ENCODE results near the gene TENM4.

The TENM4 gene

GRCh38 chr11:79244798-79245197 is 196.0 kb downstream of the TENM4 start:
- WGBS, 2 experiments = 90 to 94% methylated on average over 2 of the region's 2 CpGs
- Histone ChIP-seq H3K4me1 (ENCODE audit: control insufficient read depth, insufficient read depth, low read length) (peaks cover 19% of the 10 kb centered on the region), H3K36me3 (ENCODE audit: control insufficient read depth, insufficient read depth, low read length) (no peaks in the 10 kb centered on the region), H3K27me3 (ENCODE audit: control insufficient read depth, insufficient read depth, low read length, poor library complexity, severe bottlenecking) (no peaks in the 10 kb centered on the region), H3K9me3 (ENCODE audit: control insufficient read depth, low read length) (no peaks in the 10 kb centered on the region), H3K4me3 (ENCODE audit: insufficient read depth, low read depth, low read length) (no peak overlapping the region), H3K27ac (ENCODE audit: insufficient read depth, low read depth, low read length, poor library complexity, severe bottlenecking) (no peak overlapping the region)

- no peaks in the 10 kb centered on the region for H3K9me3 ChIP-seq (ENCODE audit: control insufficient read depth, low read length)
- H3K27ac ChIP-seq (ENCODE audit: insufficient read depth, low read depth, low read length, poor library complexity, severe bottlenecking) = no peak overlapping the region
- H3K4me1 ChIP-seq (ENCODE audit: control insufficient read depth, insufficient read depth, low read length) = peaks cover 19% of the 10 kb centered on the region
- 90 to 97% methylated on average over 5 of the region's 6 CpGs for WGBS, 2 experiments
- H3K27me3 ChIP-seq (ENCODE audit: control insufficient read depth, insufficient read depth, low read length, poor library complexity, severe bottlenecking) = no peaks in the 10 kb centered on the region
- no peak overlapping the region for H3K4me3 ChIP-seq (ENCODE audit: insufficient read depth, low read depth, low read length)
- no peaks in the 10 kb centered on the region for H3K36me3 ChIP-seq (ENCODE audit: control insufficient read depth, insufficient read depth, low read length)
These were observed 196.5 kb downstream of the TENM4 start for GRCh38 chr11:79244241-79244772.

GRCh38 chr11:79243422-79244210 is 197.2 kb downstream of the TENM4 start:
- Histone ChIP-seq H3K4me1 (ENCODE audit: control insufficient read depth, insufficient read depth, low read length) (peaks cover 19% of the 10 kb centered on the region), H3K36me3 (ENCODE audit: control insufficient read depth, insufficient read depth, low read length) (no peaks in the 10 kb centered on the region), H3K4me3 (ENCODE audit: insufficient read depth, low read depth, low read length) (no peak overlapping the region), H3K9me3 (ENCODE audit: control insufficient read depth, low read length) (no peaks in the 10 kb centered on the region), H3K27me3 (ENCODE audit: control insufficient read depth, insufficient read depth, low read length, poor library complexity, severe bottlenecking) (no peaks in the 10 kb centered on the region), H3K27ac (ENCODE audit: insufficient read depth, low read depth, low read length, poor library complexity, severe bottlenecking) (no peak overlapping the region)
- WGBS, 2 experiments = 83 to 85% methylated on average over 16 of the region's 16 CpGs

GRCh38 chr11:79242616-79243015 is 198.2 kb downstream of the TENM4 start:
- no peak overlapping the region for H3K27ac ChIP-seq (ENCODE audit: insufficient read depth, low read depth, low read length, poor library complexity, severe bottlenecking)
- H3K27me3 ChIP-seq (ENCODE audit: control insufficient read depth, insufficient read depth, low read length, poor library complexity, severe bottlenecking) = no peaks in the 10 kb centered on the region
- no peaks in the 10 kb centered on the region for H3K9me3 ChIP-seq (ENCODE audit: control insufficient read depth, low read length)
- H3K4me1 ChIP-seq (ENCODE audit: control insufficient read depth, insufficient read depth, low read length) = peaks cover 19% of the 10 kb centered on the region
- no peaks in the 10 kb centered on the region for H3K36me3 ChIP-seq (ENCODE audit: control insufficient read depth, insufficient read depth, low read length)
- WGBS, 2 experiments = 74 to 79% methylated on average over 3 of the region's 3 CpGs
- H3K4me3 ChIP-seq (ENCODE audit: insufficient read depth, low read depth, low read length) = no peak overlapping the region

- no peaks in the 10 kb centered on the region for H3K36me3 ChIP-seq (ENCODE audit: control insufficient read depth, insufficient read depth, low read length)
- H3K27ac ChIP-seq (ENCODE audit: insufficient read depth, low read depth, low read length, poor library complexity, severe bottlenecking) = no peak overlapping the region
- 78% methylated on average over 7 of the region's 7 CpGs for WGBS, 2 experiments
- peaks cover 19% of the 10 kb centered on the region for H3K4me1 ChIP-seq (ENCODE audit: control insufficient read depth, insufficient read depth, low read length)
- no peaks in the 10 kb centered on the region for H3K27me3 ChIP-seq (ENCODE audit: control insufficient read depth, insufficient read depth, low read length, poor library complexity, severe bottlenecking)
- no peak overlapping the region for H3K4me3 ChIP-seq (ENCODE audit: insufficient read depth, low read depth, low read length)
- no peaks in the 10 kb centered on the region for H3K9me3 ChIP-seq (ENCODE audit: control insufficient read depth, low read length)
These were observed 199.0 kb downstream of the TENM4 start for GRCh38 chr11:79241852-79242241.

GRCh38 chr11:79241205-79241851 is 199.5 kb downstream of the TENM4 start:
- no peak overlapping the region for H3K27ac ChIP-seq (ENCODE audit: insufficient read depth, low read depth, low read length, poor library complexity, severe bottlenecking)
- H3K27me3 ChIP-seq (ENCODE audit: control insufficient read depth, insufficient read depth, low read length, poor library complexity, severe bottlenecking) = no peaks in the 10 kb centered on the region
- WGBS, 2 experiments = 88% methylated on average over 6 to 7 of the region's 7 CpGs
- peaks cover 19% of the 10 kb centered on the region for H3K4me1 ChIP-seq (ENCODE audit: control insufficient read depth, insufficient read depth, low read length)
- H3K9me3 ChIP-seq (ENCODE audit: control insufficient read depth, low read length) = no peaks in the 10 kb centered on the region
- no peak overlapping the region for H3K4me3 ChIP-seq (ENCODE audit: insufficient read depth, low read depth, low read length)
- H3K36me3 ChIP-seq (ENCODE audit: control insufficient read depth, insufficient read depth, low read length) = no peaks in the 10 kb centered on the region

GRCh38 chr11:79237703-79238102 is 203.1 kb downstream of the TENM4 start:
- Histone ChIP-seq H3K9me3 (ENCODE audit: control insufficient read depth, low read length) (no peaks in the 10 kb centered on the region), H3K4me1 (ENCODE audit: control insufficient read depth, insufficient read depth, low read length) (peaks cover 13% of the 10 kb centered on the region), H3K36me3 (ENCODE audit: control insufficient read depth, insufficient read depth, low read length) (no peaks in the 10 kb centered on the region), H3K4me3 (ENCODE audit: insufficient read depth, low read depth, low read length) (no peak overlapping the region), H3K27ac (ENCODE audit: insufficient read depth, low read depth, low read length, poor library complexity, severe bottlenecking) (no peak overlapping the region), H3K27me3 (ENCODE audit: control insufficient read depth, insufficient read depth, low read length, poor library complexity, severe bottlenecking) (no peaks in the 10 kb centered on the region)
- WGBS, 2 experiments = 87 to 92% methylated on average over 6 of the region's 6 CpGs

- 96 to 99% methylated on average over 4 to 5 of the region's 5 CpGs for WGBS, 2 experiments
- no peak overlapping the region for H3K27ac ChIP-seq (ENCODE audit: insufficient read depth, low read depth, low read length, poor library complexity, severe bottlenecking)
These were observed 203.7 kb downstream of the TENM4 start for GRCh38 chr11:79237091-79237490.

GRCh38 chr11:79236541-79236971 is 204.3 kb downstream of the TENM4 start:
- Histone ChIP-seq H3K36me3 (ENCODE audit: control insufficient read depth, insufficient read depth, low read length) (no peaks in the 10 kb centered on the region), H3K27ac (ENCODE audit: insufficient read depth, low read depth, low read length, poor library complexity, severe bottlenecking) (no peak overlapping the region), H3K4me1 (ENCODE audit: control insufficient read depth, insufficient read depth, low read length) (peaks cover 6% of the 10 kb centered on the region), H3K9me3 (ENCODE audit: control insufficient read depth, low read length) (no peaks in the 10 kb centered on the region), H3K4me3 (ENCODE audit: insufficient read depth, low read depth, low read length) (no peak overlapping the region), H3K27me3 (ENCODE audit: control insufficient read depth, insufficient read depth, low read length, poor library complexity, severe bottlenecking) (no peaks in the 10 kb centered on the region)
- 90% methylated on average over 11 of the region's 11 CpGs for WGBS, 2 experiments

More at GRCh38 chr11:79237091-79237490, 203.7 kb downstream of the TENM4 start:
- H3K4me1 ChIP-seq (ENCODE audit: control insufficient read depth, insufficient read depth, low read length) = peaks cover 11% of the 10 kb centered on the region
- no peaks in the 10 kb centered on the region for H3K27me3 ChIP-seq (ENCODE audit: control insufficient read depth, insufficient read depth, low read length, poor library complexity, severe bottlenecking)
- no peaks in the 10 kb centered on the region for H3K36me3 ChIP-seq (ENCODE audit: control insufficient read depth, insufficient read depth, low read length)
- H3K9me3 ChIP-seq (ENCODE audit: control insufficient read depth, low read length) = no peaks in the 10 kb centered on the region
- H3K4me3 ChIP-seq (ENCODE audit: insufficient read depth, low read depth, low read length) = no peak overlapping the region

- 92 to 96% methylated on average over 6 of the region's 6 CpGs for WGBS, 2 experiments
- no peaks in the 10 kb centered on the region for H3K36me3 ChIP-seq (ENCODE audit: control insufficient read depth, insufficient read depth, low read length)
- no peaks in the 10 kb centered on the region for H3K27me3 ChIP-seq (ENCODE audit: control insufficient read depth, insufficient read depth, low read length, poor library complexity, severe bottlenecking)
- H3K9me3 ChIP-seq (ENCODE audit: control insufficient read depth, low read length) = no peaks in the 10 kb centered on the region
- H3K27ac ChIP-seq (ENCODE audit: insufficient read depth, low read depth, low read length, poor library complexity, severe bottlenecking) = no peak overlapping the region
- no peak overlapping the region for H3K4me3 ChIP-seq (ENCODE audit: insufficient read depth, low read depth, low read length)
- no peaks in the 10 kb centered on the region for H3K4me1 ChIP-seq (ENCODE audit: control insufficient read depth, insufficient read depth, low read length)
These were observed 205.1 kb downstream of the TENM4 start for GRCh38 chr11:79235696-79236095.

Data from ectodermal cell (in vitro differentiated cells).